ENCODE results near the gene RPL10L. TPM values are rescaled to one million over a fixed set of nuclear protein-coding genes. Genes with fewer than 3 reads are reported as not detected.

The RPL10L gene
- total and polyA plus RNA-seq, 7 donors: not detected

DNA sequence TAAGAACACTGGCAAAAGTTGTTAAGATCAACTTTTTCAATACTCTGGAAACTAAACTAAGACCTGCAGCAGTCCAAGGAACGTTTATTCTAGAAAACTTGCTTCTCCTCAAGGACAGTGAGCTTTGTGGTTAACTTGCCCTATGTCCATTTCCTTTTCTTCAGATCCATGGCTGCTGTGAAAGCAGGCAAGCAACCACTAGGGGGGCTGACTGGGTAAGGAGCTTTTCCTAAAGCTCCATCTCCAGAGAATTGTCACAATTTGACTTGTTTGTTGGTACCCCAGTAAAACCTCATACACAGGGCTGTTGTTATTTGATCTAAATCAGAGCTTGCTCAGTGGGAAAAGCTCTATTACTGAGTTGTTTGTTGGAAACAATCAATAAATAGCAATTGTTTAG is 10.1 kb upstream of the RPL10L start:
- WGBS, 3 donors: 43 to 55% (median 44%) methylated on average over 1 of the region's 1 CpG
- intact Hi-C loops (cut with DNase I): no loop called here
- Histone ChIP-seq H3K4me1 (no peaks in the 10 kb centered on the region), H3K27ac (no peak overlapping the region), H3K27me3 (ENCODE audit: insufficient read depth in 3 of 3, low read length in 2 of 3) (no peaks in the 10 kb centered on the region), H3K36me3 (ENCODE audit: insufficient read depth in 1 of 2, low read depth in 1 of 2) (no peaks in the 10 kb centered on the region), H3K4me3 (no peak overlapping the region), H3K9me3 (peaks cover 6% of the 10 kb centered on the region)
- DNase-seq (no peak), ATAC-seq (no peak)
- TF ChIP-seq, protein P1, sequence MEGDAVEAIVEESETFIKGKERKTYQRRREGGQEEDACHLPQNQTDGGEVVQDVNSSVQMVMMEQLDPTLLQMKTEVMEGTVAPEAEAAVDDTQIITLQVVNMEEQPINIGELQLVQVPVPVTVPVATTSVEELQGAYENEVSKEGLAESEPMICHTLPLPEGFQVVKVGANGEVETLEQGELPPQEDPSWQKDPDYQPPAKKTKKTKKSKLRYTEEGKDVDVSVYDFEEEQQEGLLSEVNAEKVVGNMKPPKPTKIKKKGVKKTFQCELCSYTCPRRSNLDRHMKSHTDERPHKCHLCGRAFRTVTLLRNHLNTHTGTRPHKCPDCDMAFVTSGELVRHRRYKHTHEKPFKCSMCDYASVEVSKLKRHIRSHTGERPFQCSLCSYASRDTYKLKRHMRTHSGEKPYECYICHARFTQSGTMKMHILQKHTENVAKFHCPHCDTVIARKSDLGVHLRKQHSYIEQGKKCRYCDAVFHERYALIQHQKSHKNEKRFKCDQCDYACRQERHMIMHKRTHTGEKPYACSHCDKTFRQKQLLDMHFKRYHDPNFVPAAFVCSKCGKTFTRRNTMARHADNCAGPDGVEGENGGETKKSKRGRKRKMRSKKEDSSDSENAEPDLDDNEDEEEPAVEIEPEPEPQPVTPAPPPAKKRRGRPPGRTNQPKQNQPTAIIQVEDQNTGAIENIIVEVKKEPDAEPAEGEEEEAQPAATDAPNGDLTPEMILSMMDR (IDR thresholded peaks at IDR 0.05): no peak

DNA sequence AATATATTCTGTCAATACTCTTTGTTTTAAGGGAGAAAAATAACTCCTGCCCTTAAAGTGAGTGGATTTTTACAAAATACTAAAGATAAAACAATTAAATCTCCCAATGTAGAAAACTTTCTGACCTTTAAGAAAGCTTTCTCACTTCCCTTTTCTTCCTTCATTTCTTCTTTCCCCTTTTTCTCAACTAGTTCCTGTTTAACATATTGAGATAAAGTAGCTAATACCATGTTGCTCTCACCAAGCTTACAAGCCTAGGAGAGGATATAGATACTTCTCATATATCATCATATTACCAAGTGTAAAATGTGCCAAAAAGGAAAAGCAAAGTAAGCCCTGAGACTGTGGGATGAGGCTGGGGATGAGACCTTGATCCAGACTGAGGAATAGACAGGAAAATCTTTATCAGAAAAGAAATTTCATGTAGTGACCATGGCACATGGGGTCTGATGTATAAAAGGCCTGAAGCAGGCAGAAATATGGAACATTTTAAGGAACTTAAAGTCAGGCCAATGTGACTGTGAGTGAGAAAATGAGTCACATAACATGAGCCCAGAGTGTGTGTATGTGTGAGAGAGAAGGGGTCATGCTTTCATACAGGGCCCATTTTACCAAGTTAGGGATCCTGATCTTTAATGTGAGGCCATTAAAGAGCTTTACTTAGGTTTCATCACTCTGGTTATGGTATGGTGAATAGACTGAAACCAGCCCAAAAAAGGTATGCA is 1.6 kb upstream of the RPL10L start:
- no peak for DNase-seq
- no peaks in the 10 kb centered on the region for H3K9me3 ChIP-seq
- H3K4me3 ChIP-seq: no peak overlapping the region
- no peaks in the 10 kb centered on the region for H3K36me3 ChIP-seq (ENCODE audit: insufficient read depth in 1 of 2, low read depth in 1 of 2)
- H3K27me3 ChIP-seq (ENCODE audit: insufficient read depth in 3 of 3, low read length in 2 of 3): no peaks in the 10 kb centered on the region
- intact Hi-C loops (cut with DNase I): no loop called here
- TF ChIP-seq, protein P1 (IDR thresholded peaks at IDR 0.05): no peak
- no peak for ATAC-seq
- no peak overlapping the region for H3K27ac ChIP-seq
- H3K4me1 ChIP-seq: no peaks in the 10 kb centered on the region

DNA sequence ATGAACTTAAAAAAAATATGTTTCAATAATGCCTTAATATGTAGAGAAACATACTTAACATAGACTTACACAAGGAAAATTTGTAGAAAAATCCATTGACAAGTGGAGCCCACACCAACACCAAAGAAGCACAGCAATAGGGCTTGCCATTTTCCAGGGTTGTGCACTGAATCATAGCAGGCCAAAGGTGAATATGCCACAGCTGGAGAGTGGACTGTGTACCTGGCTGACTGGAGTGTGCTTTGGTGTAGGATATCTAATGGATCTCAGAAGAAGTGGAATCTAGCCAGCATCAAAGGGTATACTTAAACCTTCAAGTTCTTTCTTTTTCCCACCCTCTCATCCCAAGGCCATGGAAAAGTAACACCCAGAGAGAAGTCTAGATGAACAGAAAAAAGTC is 4.8 kb downstream of the RPL10L start:
- Histone ChIP-seq H3K9me3 (no peaks in the 10 kb centered on the region), H3K27ac (no peak overlapping the region), H3K27me3 (ENCODE audit: insufficient read depth in 3 of 3, low read length in 2 of 3) (no peaks in the 10 kb centered on the region), H3K36me3 (ENCODE audit: insufficient read depth in 1 of 2, low read depth in 1 of 2) (no peaks in the 10 kb centered on the region), H3K4me3 (no peak overlapping the region), H3K4me1 (no peaks in the 10 kb centered on the region)
- no peak for ATAC-seq
- no peak for DNase-seq
- TF ChIP-seq, protein P1 (IDR thresholded peaks at IDR 0.05): no peak
- intact Hi-C loops (cut with DNase I): no loop called here

DNA sequence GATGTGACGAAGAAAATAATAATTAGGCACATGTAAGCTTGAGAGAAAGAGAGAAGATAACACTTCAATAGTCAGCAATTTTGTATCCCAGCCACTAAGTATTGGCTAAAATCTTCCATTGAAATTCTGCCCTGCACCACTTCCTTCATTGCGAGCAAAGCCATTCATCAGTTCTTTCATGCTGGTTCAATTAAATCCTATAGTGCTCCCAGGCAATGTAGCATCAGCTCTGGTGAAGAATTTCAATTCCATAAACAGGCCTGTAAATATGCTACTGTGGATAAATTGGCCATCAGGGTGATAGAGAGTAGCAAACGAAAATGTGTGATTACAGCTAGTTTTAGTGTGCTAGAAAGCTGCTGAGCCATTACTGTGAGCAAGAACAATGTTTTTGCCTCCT is 24.7 kb downstream of the RPL10L start:
- ATAC-seq: no peak
- no peaks in the 10 kb centered on the region for H3K36me3 ChIP-seq (ENCODE audit: insufficient read depth in 1 of 2, low read depth in 1 of 2)
- TF ChIP-seq, protein P1 (IDR thresholded peaks at IDR 0.05): no peak
- H3K4me1 ChIP-seq: no peaks in the 10 kb centered on the region
- no peak overlapping the region for H3K4me3 ChIP-seq
- intact Hi-C loops (cut with DNase I): no loop called here
- DNase-seq: no peak
- no peaks in the 10 kb centered on the region for H3K27me3 ChIP-seq (ENCODE audit: insufficient read depth in 3 of 3, low read length in 2 of 3)
- H3K9me3 ChIP-seq: no peaks in the 10 kb centered on the region
- 72 to 77% (median 74%) methylated on average over 3 of the region's 3 CpGs for WGBS, 3 donors
- no peak overlapping the region for H3K27ac ChIP-seq

All from psoas muscle (tissue), 8 donors.